ENCODE results near the gene RASA2.

RASA2 gene

GRCh38 chr3:141499284-141499683 lies 12.5 kb downstream of the RASA2 start:
- in situ Hi-C loops (cut with MboI; ENCODE audit: low pct_unique_long_range_greater_than_20kb, low sequenced_read_pairs, unreplicated experiment), result no loop called here
- no peak for DNase-seq (ENCODE audit: low spot score)
- TF ChIP-seq CTCF (IDR thresholded peaks at IDR 0.05; ENCODE audit: extremely low read depth, insufficient read depth, missing control alignments), result no peak

- in situ Hi-C loops (cut with MboI; ENCODE audit: low pct_unique_long_range_greater_than_20kb, low sequenced_read_pairs, unreplicated experiment), result no loop called here
- no peak for TF ChIP-seq CTCF (IDR thresholded peaks at IDR 0.05; ENCODE audit: extremely low read depth, insufficient read depth, missing control alignments)
- no peak for DNase-seq (ENCODE audit: low spot score)
Observed at GRCh38 chr3:141499965-141500364, 13.1 kb downstream of the RASA2 start.

- DNase-seq (ENCODE audit: low spot score), result no peak
- no peak for TF ChIP-seq CTCF (IDR thresholded peaks at IDR 0.05; ENCODE audit: extremely low read depth, insufficient read depth, missing control alignments)
- in situ Hi-C loops (cut with MboI; ENCODE audit: low pct_unique_long_range_greater_than_20kb, low sequenced_read_pairs, unreplicated experiment), result no loop called here
Observed at GRCh38 chr3:141500397-141500796, 13.6 kb downstream of the RASA2 start.

GRCh38 chr3:141505166-141505565 lies 18.3 kb downstream of the RASA2 start:
- DNase-seq (ENCODE audit: low spot score), result no peak
- no peak for TF ChIP-seq CTCF (IDR thresholded peaks at IDR 0.05; ENCODE audit: extremely low read depth, insufficient read depth, missing control alignments)
- in situ Hi-C loops (cut with MboI; ENCODE audit: low pct_unique_long_range_greater_than_20kb, low sequenced_read_pairs, unreplicated experiment), result no loop called here

- no peak for DNase-seq (ENCODE audit: low spot score)
- in situ Hi-C loops (cut with MboI; ENCODE audit: low pct_unique_long_range_greater_than_20kb, low sequenced_read_pairs, unreplicated experiment), result no loop called here
- TF ChIP-seq CTCF (IDR thresholded peaks at IDR 0.05; ENCODE audit: extremely low read depth, insufficient read depth, missing control alignments), result no peak
Observed at GRCh38 chr3:141506071-141506470, 19.2 kb downstream of the RASA2 start.

GRCh38 chr3:141507392-141508066 lies 20.7 kb downstream of the RASA2 start:
- DNase-seq (ENCODE audit: low spot score), result no peak
- in situ Hi-C loops (cut with MboI; ENCODE audit: low pct_unique_long_range_greater_than_20kb, low sequenced_read_pairs, unreplicated experiment), result no loop called here
- TF ChIP-seq CTCF (IDR thresholded peaks at IDR 0.05; ENCODE audit: extremely low read depth, insufficient read depth, missing control alignments), result no peak

Measured in GM13977 (cell line).